Type B pancreatic cell (in vitro differentiated cells): ENCODE data around the gene DRAXIN. TPM values are rescaled to one million over a fixed set of nuclear protein-coding genes. Genes with fewer than 3 reads are reported as not detected.

Experiments
- DNase-seq: peaks from one replicate; pipeline ENCODE4 v3.0.0; 2021; ENCODE audit warnings: mixed read lengths; ENCODE audit not compliant: unreplicated experiment; ENCODE audit errors: extremely low spot score
- H3K27ac Mint-ChIP-seq: 2 replicates; pipeline ENCODE4 v1.8.0; 2021; ENCODE audit warnings: mild to moderate bottlenecking, mixed read lengths
- H3K27me3 Mint-ChIP-seq: 2 replicates; pipeline ENCODE4 v1.8.0; 2021; ENCODE audit warnings: mixed read lengths
- H3K36me3 Mint-ChIP-seq: 2 replicates; pipeline ENCODE4 v1.8.0; 2021; ENCODE audit warnings: mixed read lengths
- H3K4me1 Mint-ChIP-seq: one replicate; pipeline ENCODE4 v1.8.0; 2021; ENCODE audit warnings: mixed read lengths; ENCODE audit not compliant: unreplicated experiment
- H3K4me3 Mint-ChIP-seq: 2 replicates; pipeline ENCODE4 v1.8.0; 2021; ENCODE audit warnings: mild to moderate bottlenecking, mixed read lengths
- H3K9me3 Mint-ChIP-seq: 2 replicates; pipeline ENCODE4 v1.8.0; 2021; ENCODE audit warnings: mixed read lengths
- total RNA-seq: library from RNA; stranded (reverse); gene quantifications from 2 replicates; pipeline ENCODE4 v1.2.1, GENCODE V29; 2021; ENCODE audit warnings: low replicate concordance
- TF ChIP-seq, protein P1 (sequence below): fragments of 200-600 bp; sonication (generic); conservative IDR thresholded peaks from 2 replicates; pipeline ENCODE4 v1.5.0; 2021; ENCODE audit warnings: antibody characterized with exemption, mild to moderate bottlenecking

Gene DRAXIN
- total RNA-seq, 1 donor from 2014 or later: 13.5 TPM

DNA sequence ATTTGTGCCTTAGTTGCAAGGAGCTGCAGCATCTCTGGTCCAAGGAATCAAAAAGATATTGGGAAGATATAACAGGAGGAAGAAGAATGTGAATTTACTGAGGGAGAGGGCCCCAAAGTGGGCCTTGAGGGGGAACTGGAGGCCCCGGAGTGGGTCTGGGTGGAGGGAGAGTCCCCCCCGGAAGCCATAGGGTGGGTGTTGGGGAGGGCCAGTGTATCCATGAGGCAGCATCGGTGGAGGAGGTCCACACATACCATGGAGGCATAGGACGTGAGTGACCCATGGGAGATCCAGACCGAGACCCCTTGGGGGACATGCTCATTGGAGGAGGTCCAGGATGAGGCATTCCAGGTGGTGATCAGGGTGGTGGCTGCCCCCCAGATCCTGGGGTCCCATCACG lies 69.8 kb downstream of the DRAXIN start:
- no peak overlapping the region for H3K27ac Mint-ChIP-seq
- peaks cover 25% of the 10 kb centered on the region for H3K27me3 Mint-ChIP-seq
- H3K4me3 Mint-ChIP-seq: no peak overlapping the region
- DNase-seq: no peak
- no peaks in the 10 kb centered on the region for H3K9me3 Mint-ChIP-seq
- TF ChIP-seq, protein P1, sequence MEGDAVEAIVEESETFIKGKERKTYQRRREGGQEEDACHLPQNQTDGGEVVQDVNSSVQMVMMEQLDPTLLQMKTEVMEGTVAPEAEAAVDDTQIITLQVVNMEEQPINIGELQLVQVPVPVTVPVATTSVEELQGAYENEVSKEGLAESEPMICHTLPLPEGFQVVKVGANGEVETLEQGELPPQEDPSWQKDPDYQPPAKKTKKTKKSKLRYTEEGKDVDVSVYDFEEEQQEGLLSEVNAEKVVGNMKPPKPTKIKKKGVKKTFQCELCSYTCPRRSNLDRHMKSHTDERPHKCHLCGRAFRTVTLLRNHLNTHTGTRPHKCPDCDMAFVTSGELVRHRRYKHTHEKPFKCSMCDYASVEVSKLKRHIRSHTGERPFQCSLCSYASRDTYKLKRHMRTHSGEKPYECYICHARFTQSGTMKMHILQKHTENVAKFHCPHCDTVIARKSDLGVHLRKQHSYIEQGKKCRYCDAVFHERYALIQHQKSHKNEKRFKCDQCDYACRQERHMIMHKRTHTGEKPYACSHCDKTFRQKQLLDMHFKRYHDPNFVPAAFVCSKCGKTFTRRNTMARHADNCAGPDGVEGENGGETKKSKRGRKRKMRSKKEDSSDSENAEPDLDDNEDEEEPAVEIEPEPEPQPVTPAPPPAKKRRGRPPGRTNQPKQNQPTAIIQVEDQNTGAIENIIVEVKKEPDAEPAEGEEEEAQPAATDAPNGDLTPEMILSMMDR: no peak
- no peaks in the 10 kb centered on the region for H3K36me3 Mint-ChIP-seq
- H3K4me1 Mint-ChIP-seq: peaks cover 12% of the 10 kb centered on the region

DNA sequence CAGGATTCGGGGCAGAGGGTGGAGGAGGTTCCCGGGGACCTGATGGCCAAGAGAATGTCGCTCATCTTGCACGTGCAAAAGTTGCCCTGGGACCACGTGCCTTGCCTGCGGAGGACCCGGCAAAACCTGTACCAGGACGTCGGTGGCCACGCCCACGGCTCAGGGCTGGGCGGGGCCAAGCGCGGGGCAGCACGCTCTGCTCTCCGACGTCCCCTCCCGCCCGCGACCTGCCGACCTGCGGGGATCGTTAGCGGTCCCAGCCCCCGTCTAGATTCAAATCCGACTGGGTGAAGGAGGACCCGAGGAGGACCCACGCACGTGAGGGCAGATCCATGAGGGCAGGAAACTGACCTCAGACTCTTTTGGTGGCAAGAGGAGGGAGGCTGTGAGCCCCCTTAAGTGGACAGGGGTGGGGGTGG lies 70.5 kb downstream of the DRAXIN start, which contains the start of gene C1orf167:
Gene C1orf167, plus strand, starts transcription at position 206 of the 419 bp plus-strand sequence. CDS start 2,208 bp downstream, outside the sequence.
- DNase-seq: no peak
- no peak within 1 kb of the TSS for H3K4me3 Mint-ChIP-seq
- TF ChIP-seq, protein P1: no peak
- no peak within 1 kb of the TSS for H3K27ac Mint-ChIP-seq
- H3K4me1 Mint-ChIP-seq: peaks cover 12% of the 10 kb centered on the region
- H3K27me3 Mint-ChIP-seq: peaks cover 25% of the 10 kb centered on the region
- H3K9me3 Mint-ChIP-seq: no peaks in the 10 kb centered on the region
- H3K36me3 Mint-ChIP-seq: no peaks in the 10 kb centered on the region

DNA sequence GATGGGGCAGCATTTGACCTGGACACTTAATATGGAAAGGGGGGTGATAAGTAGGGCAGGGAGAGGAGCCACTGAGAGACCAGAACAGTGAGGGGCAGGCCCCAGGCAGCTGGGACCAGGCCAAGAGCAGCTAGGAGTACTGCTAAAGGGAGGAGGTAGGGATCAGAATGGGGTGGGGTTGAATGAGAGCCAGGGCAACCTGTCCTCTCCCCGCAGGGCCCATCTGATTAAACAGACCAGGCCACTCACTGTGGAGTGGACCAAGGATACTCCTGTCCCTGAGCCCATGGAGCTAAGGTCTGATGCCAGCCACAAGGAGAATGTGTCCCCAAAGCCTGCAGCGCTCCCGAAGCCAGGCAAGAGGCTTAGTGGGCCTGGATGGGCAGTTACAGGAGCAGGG lies 72.6 kb downstream of the DRAXIN start:
- H3K36me3 Mint-ChIP-seq: no peaks in the 10 kb centered on the region
- H3K4me3 Mint-ChIP-seq: no peak overlapping the region
- H3K9me3 Mint-ChIP-seq: no peaks in the 10 kb centered on the region
- peaks cover 25% of the 10 kb centered on the region for H3K27me3 Mint-ChIP-seq
- H3K27ac Mint-ChIP-seq: no peak overlapping the region
- H3K4me1 Mint-ChIP-seq: peaks cover 12% of the 10 kb centered on the region
- DNase-seq: no peak
- TF ChIP-seq, protein P1: no peak

GRCh38 chr1:11764519-11764918 lies 73.0 kb downstream of the DRAXIN start:
- peaks cover 25% of the 10 kb centered on the region for H3K27me3 Mint-ChIP-seq
- H3K27ac Mint-ChIP-seq: no peak overlapping the region
- no peak overlapping the region for H3K4me3 Mint-ChIP-seq
- no peak for DNase-seq
- TF ChIP-seq, protein P1: no peak
- peaks cover 12% of the 10 kb centered on the region for H3K4me1 Mint-ChIP-seq
- no peaks in the 10 kb centered on the region for H3K36me3 Mint-ChIP-seq
- H3K9me3 Mint-ChIP-seq: no peaks in the 10 kb centered on the region

DNA sequence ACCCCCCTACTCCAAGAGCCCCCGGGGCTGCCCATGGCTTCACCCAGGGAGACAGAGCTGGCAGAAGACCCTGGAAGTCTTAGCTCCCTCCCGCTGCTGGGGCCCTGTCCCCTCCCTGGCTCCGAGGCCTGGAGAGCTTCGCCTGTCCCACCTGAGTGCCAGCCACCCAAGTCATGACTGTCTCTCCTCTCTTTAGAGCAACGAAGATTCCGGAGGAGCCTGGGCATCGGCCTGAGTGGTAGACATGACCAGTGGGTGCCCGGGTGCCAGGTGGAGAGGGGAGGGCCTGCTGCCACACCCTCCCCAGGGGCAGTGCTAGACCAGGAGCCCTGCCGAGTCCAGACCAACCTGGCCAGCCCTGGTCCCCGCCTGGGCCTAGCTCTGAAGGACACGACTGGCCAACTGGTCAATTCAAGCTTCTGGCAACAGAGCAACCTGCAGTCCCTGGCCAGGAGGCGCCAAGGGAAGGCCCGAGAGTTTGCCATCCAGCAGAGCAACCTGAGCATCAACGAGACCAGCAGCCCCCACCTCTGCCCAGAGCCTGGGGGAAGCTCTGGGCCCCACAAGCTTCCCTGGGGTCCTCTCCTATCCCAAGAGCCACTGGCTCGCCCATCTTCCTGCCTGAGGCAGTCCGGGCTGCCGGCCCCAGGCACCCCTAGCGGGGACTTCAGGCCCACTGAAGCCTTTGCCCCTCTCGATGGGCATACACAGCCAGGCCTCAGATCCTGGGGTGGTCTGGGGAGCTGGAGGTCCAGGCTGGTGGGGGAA lies 74.3 kb downstream of the DRAXIN start:
- Mint-ChIP-seq H3K36me3 (no peaks in the 10 kb centered on the region), H3K4me1 (peaks cover 12% of the 10 kb centered on the region), H3K27me3 (peaks cover 18% of the 10 kb centered on the region), H3K27ac (no peak overlapping the region), H3K4me3 (no peak overlapping the region), H3K9me3 (no peaks in the 10 kb centered on the region)
- TF ChIP-seq, protein P1: no peak
- no peak for DNase-seq
